Measurements from ENCODE around the gene TMEM222. TPM values are rescaled to one million over a fixed set of nuclear protein-coding genes. Genes with fewer than 3 reads are reported as not detected.

TMEM222 gene
- total and polyA plus RNA-seq, 2 experiments from 2014 or later: 53.0 to 59.0 TPM

- Histone ChIP-seq H4K20me1 (ENCODE audit: insufficient read depth) (no peaks in the 10 kb centered on the region), H3K9me2 (ENCODE audit: insufficient read depth) (no peaks in the 10 kb centered on the region), H3K4me2 (ENCODE audit: unreplicated experiment) (no peak overlapping the region), H3K9me3 (ENCODE audit: low read depth) (no peaks in the 10 kb centered on the region), H2AFZ (no peak overlapping the region), H3K4me3 (no peak overlapping the region), H3K79me2 (ENCODE audit: insufficient read depth) (no peaks in the 10 kb centered on the region), H3K27ac (no peak overlapping the region), H3K27me3 (replicated peaks; ENCODE audit: insufficient read depth) (no peaks in the 10 kb centered on the region), H3K9ac (no peak overlapping the region), H3F3A (ENCODE audit: insufficient read depth) (no peaks in the 10 kb centered on the region), H3K36me3 (ENCODE audit: low read depth) (no peaks in the 10 kb centered on the region), H3K4me1 (ENCODE audit: insufficient read depth) (no peaks in the 10 kb centered on the region)
- in situ Hi-C loops (cut with MboI): no loop called here
- TF ChIP-seq EZH2 (IDR thresholded peaks at IDR 0.05; ENCODE audit: insufficient read depth, poor library complexity, severe bottlenecking): no peak
- TF ChIP-seq EZH2phosphoT487 (IDR thresholded peaks at IDR 0.05; ENCODE audit: insufficient read depth, low read depth): no peak
- 81 to 82% methylated on average over 11 to 12 of the region's 12 CpGs for WGBS, 2 experiments (ENCODE audit: low coverage in 1 of 2, low lambda C conversion rate in 2 of 2, missing lambda C conversion rate in 2 of 2)
- DNase-seq: no peak
These were observed 56.0 kb downstream of the TMEM222 start for GRCh38 chr1:27377760-27378495.

- TF ChIP-seq EZH2phosphoT487 (IDR thresholded peaks at IDR 0.05; ENCODE audit: insufficient read depth, low read depth): no peak
- TF ChIP-seq EZH2 (IDR thresholded peaks at IDR 0.05; ENCODE audit: insufficient read depth, poor library complexity, severe bottlenecking): no peak
- H3K9me2 ChIP-seq (ENCODE audit: insufficient read depth): no peaks in the 10 kb centered on the region
- no peaks in the 10 kb centered on the region for H3K79me2 ChIP-seq (ENCODE audit: insufficient read depth)
- H3K27ac ChIP-seq: no peak overlapping the region
- H3K4me2 ChIP-seq (ENCODE audit: unreplicated experiment): no peak overlapping the region
- H3K27me3 ChIP-seq (replicated peaks; ENCODE audit: insufficient read depth): no peaks in the 10 kb centered on the region
- 50 to 56% methylated on average over 9 to 11 of the region's 11 CpGs for WGBS, 2 experiments (ENCODE audit: low coverage in 1 of 2, low lambda C conversion rate in 2 of 2, missing lambda C conversion rate in 2 of 2)
- in situ Hi-C loops (cut with MboI): no loop called here
- H3K9me3 ChIP-seq (ENCODE audit: low read depth): no peaks in the 10 kb centered on the region
- H2AFZ ChIP-seq: no peak overlapping the region
- no peaks in the 10 kb centered on the region for H3K36me3 ChIP-seq (ENCODE audit: low read depth)
- no peak for DNase-seq
- no peaks in the 10 kb centered on the region for H3F3A ChIP-seq (ENCODE audit: insufficient read depth)
- H4K20me1 ChIP-seq (ENCODE audit: insufficient read depth): no peaks in the 10 kb centered on the region
- no peak overlapping the region for H3K4me3 ChIP-seq
- H3K4me1 ChIP-seq (ENCODE audit: insufficient read depth): no peaks in the 10 kb centered on the region
- no peak overlapping the region for H3K9ac ChIP-seq
These were observed 57.7 kb downstream of the TMEM222 start for GRCh38 chr1:27379564-27380122.

GRCh38 chr1:27380224-27380623, 58.3 kb downstream of the TMEM222 start:
- 49 to 53% methylated on average over 4 of the region's 4 CpGs for whole genome bisulfite sequencing, 2 experiments (ENCODE audit: low coverage in 1 of 2, low lambda C conversion rate in 2 of 2, missing lambda C conversion rate in 2 of 2)
- H3K27ac ChIP-seq: no peak overlapping the region
- peak; percentile 50 for DNase-seq

DNA sequence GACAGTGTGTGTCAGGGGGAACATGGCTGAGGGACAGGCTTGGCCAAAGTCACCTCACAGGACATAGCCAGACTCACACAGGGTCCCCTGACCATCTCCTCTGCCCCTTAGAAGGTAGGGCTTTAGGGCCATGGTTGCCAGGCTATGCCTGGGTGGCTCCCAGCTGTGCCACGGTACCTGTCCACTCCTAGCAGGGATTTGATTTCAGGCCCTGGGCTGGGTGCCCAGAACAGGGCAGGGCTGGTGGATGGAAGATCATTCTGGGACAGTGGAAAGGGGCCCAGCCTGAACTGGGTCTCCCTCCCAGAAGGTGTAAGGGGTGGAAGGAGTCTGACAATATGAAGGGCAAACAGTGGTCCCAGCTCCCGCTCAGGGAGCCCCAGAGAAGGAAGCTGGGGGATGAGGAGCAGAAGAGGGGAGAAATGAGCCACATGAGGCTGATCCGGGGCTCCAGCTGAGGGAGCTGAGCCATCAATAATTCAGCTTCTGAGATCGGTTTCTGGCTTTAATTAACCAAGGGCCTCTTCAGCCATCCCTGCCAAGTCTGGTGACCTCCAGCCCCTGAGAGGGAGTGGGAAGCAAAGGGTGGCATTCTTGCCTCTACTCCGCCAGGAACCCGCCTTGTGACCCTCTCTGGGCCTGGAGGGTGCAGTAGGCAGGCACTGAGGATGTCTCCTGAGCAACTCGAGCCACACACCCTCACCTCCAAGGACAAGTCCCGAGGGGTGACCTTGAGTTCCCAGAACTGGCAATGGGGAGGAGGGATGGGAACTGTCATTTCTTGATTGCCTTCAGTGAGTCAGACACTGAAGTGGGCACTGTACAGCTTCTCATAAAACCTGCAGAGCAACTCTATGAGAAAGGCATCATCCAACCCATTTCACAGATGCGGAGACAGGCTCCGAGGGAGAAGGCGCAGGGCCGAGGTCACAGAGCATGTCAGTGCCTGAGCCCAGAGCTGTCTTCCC, 59.1 kb downstream of the TMEM222 start:
- Histone ChIP-seq H3K27ac (no peak overlapping the region), H2AFZ (no peak overlapping the region), H3K36me3 (ENCODE audit: low read depth) (no peaks in the 10 kb centered on the region), H3K27me3 (replicated peaks; ENCODE audit: insufficient read depth) (no peaks in the 10 kb centered on the region), H3F3A (ENCODE audit: insufficient read depth) (no peaks in the 10 kb centered on the region), H3K79me2 (ENCODE audit: insufficient read depth) (no peaks in the 10 kb centered on the region), H3K4me2 (ENCODE audit: unreplicated experiment) (no peak overlapping the region), H3K9me2 (ENCODE audit: insufficient read depth) (no peaks in the 10 kb centered on the region), H3K9ac (no peak overlapping the region), H3K4me1 (ENCODE audit: insufficient read depth) (no peaks in the 10 kb centered on the region), H3K4me3 (no peak overlapping the region), H3K9me3 (ENCODE audit: low read depth) (no peaks in the 10 kb centered on the region), H4K20me1 (ENCODE audit: insufficient read depth) (no peaks in the 10 kb centered on the region)
- in situ Hi-C loops (cut with MboI): no loop called here
- DNase-seq: no peak
- TF ChIP-seq EZH2phosphoT487 (IDR thresholded peaks at IDR 0.05; ENCODE audit: insufficient read depth, low read depth): no peak
- no peak for TF ChIP-seq EZH2 (IDR thresholded peaks at IDR 0.05; ENCODE audit: insufficient read depth, poor library complexity, severe bottlenecking)
- WGBS, 2 experiments (ENCODE audit: low coverage in 1 of 2, low lambda C conversion rate in 2 of 2, missing lambda C conversion rate in 2 of 2): 56 to 60% methylated on average over 12 of the region's 12 CpGs

More at GRCh38 chr1:27380224-27380623, 58.3 kb downstream of the TMEM222 start:
- Histone ChIP-seq H3K4me3 (no peak overlapping the region), H3K9me3 (ENCODE audit: low read depth) (no peaks in the 10 kb centered on the region), H3K36me3 (ENCODE audit: low read depth) (no peaks in the 10 kb centered on the region), H3K9me2 (ENCODE audit: insufficient read depth) (no peaks in the 10 kb centered on the region), H3K4me1 (ENCODE audit: insufficient read depth) (no peaks in the 10 kb centered on the region), H2AFZ (no peak overlapping the region), H3K79me2 (ENCODE audit: insufficient read depth) (no peaks in the 10 kb centered on the region), H3K9ac (no peak overlapping the region), H4K20me1 (ENCODE audit: insufficient read depth) (no peaks in the 10 kb centered on the region), H3F3A (ENCODE audit: insufficient read depth) (no peaks in the 10 kb centered on the region), H3K4me2 (ENCODE audit: unreplicated experiment) (no peak overlapping the region), H3K27me3 (replicated peaks; ENCODE audit: insufficient read depth) (no peaks in the 10 kb centered on the region)
- in situ Hi-C loops (cut with MboI): no loop called here
- TF ChIP-seq EZH2 (IDR thresholded peaks at IDR 0.05; ENCODE audit: insufficient read depth, poor library complexity, severe bottlenecking) (no peak), EZH2phosphoT487 (IDR thresholded peaks at IDR 0.05; ENCODE audit: insufficient read depth, low read depth) (no peak)
